ENCODE results near the gene AHSP.
A peak's percentile ranks its signal among the peaks of the same experiment; 100 is the strongest.
"Not testable (repeated sequence)": the region's sequence is repeated elsewhere in the genome, so short reads cannot be mapped to it uniquely, and the experiment has no call there.

Gene AHSP

GRCh38 chr16:31502981-31503380 is 24.7 kb upstream of the AHSP start:
- Histone ChIP-seq H3K4me3 (ENCODE audit: low read depth, low read length) (no peak overlapping the region), H3K27ac (no peak overlapping the region), H3K36me3 (peaks cover 8% of the 10 kb centered on the region; the same call in 1 of the 2 replicates), H3K27me3 (ENCODE audit: insufficient read depth, low read depth, severe bottlenecking) (no peaks in the 10 kb centered on the region), H3K9me3 (ENCODE audit: severe bottlenecking) (no peaks in the 10 kb centered on the region)
- TF ChIP-seq, protein P1, sequence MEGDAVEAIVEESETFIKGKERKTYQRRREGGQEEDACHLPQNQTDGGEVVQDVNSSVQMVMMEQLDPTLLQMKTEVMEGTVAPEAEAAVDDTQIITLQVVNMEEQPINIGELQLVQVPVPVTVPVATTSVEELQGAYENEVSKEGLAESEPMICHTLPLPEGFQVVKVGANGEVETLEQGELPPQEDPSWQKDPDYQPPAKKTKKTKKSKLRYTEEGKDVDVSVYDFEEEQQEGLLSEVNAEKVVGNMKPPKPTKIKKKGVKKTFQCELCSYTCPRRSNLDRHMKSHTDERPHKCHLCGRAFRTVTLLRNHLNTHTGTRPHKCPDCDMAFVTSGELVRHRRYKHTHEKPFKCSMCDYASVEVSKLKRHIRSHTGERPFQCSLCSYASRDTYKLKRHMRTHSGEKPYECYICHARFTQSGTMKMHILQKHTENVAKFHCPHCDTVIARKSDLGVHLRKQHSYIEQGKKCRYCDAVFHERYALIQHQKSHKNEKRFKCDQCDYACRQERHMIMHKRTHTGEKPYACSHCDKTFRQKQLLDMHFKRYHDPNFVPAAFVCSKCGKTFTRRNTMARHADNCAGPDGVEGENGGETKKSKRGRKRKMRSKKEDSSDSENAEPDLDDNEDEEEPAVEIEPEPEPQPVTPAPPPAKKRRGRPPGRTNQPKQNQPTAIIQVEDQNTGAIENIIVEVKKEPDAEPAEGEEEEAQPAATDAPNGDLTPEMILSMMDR (IDR thresholded peaks at IDR 0.05; ENCODE audit: low read depth, low read length), result no peak
- DNase-seq, result no peak

GRCh38 chr16:31503555-31503954 is 24.1 kb upstream of the AHSP start:
- H3K27ac ChIP-seq; H3K27me3 ChIP-seq (ENCODE audit: insufficient read depth, low read depth, severe bottlenecking); H3K9me3 ChIP-seq (ENCODE audit: severe bottlenecking); H3K4me3 ChIP-seq (ENCODE audit: low read depth, low read length); H3K36me3 ChIP-seq; DNase-seq: not testable (repeated sequence)

DNA sequence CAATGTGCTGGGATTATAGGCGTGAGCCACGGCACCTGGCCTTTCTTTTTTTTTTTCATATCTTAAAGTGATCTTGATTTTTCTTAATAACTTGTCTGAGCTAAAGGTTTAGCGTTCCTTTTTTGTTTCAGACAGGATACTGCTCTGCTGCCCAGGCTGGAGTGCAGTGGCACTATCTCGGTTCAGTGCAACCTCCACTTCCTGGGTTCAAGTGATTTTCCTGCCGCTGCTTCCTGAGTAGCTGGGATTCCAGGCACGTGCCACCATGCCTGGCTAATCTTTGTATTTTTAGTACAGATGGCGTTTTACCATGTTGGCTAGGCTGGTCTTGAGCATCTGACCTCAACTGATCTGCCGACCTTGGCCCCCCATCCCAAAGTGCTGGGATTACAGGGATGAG is 23.5 kb upstream of the AHSP start:
- no peak for DNase-seq
- H3K27me3 ChIP-seq (ENCODE audit: insufficient read depth, low read depth, severe bottlenecking), result no peaks in the 10 kb centered on the region
- H3K4me3 ChIP-seq (ENCODE audit: low read depth, low read length), result no peak overlapping the region
- TF ChIP-seq, protein P1 (IDR thresholded peaks at IDR 0.05; ENCODE audit: low read depth, low read length), result no peak
- no peaks in the 10 kb centered on the region for H3K36me3 ChIP-seq
- no peak overlapping the region for H3K27ac ChIP-seq
- no peaks in the 10 kb centered on the region for H3K9me3 ChIP-seq (ENCODE audit: severe bottlenecking)

DNA sequence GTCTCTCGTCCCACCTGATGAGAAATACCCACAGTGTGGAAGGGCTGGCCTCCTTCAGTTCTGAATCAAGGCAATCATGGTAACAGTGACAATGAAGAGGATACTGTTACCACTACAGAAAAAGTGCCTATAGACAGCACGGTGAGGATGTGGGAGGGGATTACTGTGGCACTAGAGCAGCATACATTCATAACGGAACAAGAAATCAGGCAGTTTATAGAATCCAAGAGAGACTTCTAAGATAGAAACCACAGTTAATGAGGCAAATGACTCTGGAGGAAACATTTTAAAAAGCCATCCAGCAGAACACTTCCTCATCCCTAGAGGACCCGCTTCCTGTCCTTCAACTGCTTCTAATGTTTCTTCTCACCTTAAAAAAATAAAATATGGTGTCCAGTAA is 22.2 kb upstream of the AHSP start:
- Histone ChIP-seq H3K27ac (no peak overlapping the region), H3K4me3 (ENCODE audit: low read depth, low read length) (no peak overlapping the region), H3K9me3 (ENCODE audit: severe bottlenecking) (no peaks in the 10 kb centered on the region), H3K27me3 (ENCODE audit: insufficient read depth, low read depth, severe bottlenecking) (no peaks in the 10 kb centered on the region), H3K36me3 (no peaks in the 10 kb centered on the region)
- no peak for DNase-seq
- TF ChIP-seq, protein P1 (IDR thresholded peaks at IDR 0.05; ENCODE audit: low read depth, low read length), result no peak

DNA sequence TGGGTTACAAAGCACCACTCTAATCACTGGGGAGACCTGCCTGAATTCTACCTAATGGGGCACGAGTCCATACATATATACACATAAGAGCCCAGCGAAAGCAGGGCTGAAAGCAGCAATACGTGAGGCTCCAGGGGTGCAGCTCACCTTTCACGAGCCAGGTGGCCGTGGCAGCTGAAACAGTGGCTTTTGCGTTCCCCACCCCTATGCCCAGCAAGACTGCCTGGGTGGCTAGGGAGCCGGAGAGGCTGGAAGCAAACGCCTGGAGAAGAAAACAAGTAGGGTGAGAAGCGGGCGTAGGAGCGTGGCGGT is 20.1 kb upstream of the AHSP start:
- Histone ChIP-seq H3K27ac (peak overlapping the region; percentile 85), H3K4me3 (ENCODE audit: low read depth, low read length) (peak overlapping the region; percentile 76), H3K9me3 (ENCODE audit: severe bottlenecking) (peaks cover 5% of the 10 kb centered on the region), H3K36me3 (no peaks in the 10 kb centered on the region), H3K27me3 (ENCODE audit: insufficient read depth, low read depth, severe bottlenecking) (peaks cover 12% of the 10 kb centered on the region)
- TF ChIP-seq, protein P1 (IDR thresholded peaks at IDR 0.05; ENCODE audit: low read depth, low read length), result no peak
- no peak for DNase-seq

GRCh38 chr16:31507929-31508705 is 19.6 kb upstream of the AHSP start, which contains the start of gene RUSF1:
Gene RUSF1 (minus strand): TSS chr16:31508391. CDS start chr16:31508373, 18 bp downstream.
- Histone ChIP-seq H3K4me3 (ENCODE audit: low read depth, low read length) (peak within 1 kb of the TSS; percentile 76), H3K27ac (peak within 1 kb of the TSS; percentile 85), H3K9me3 (ENCODE audit: severe bottlenecking) (peaks cover 8% of the 10 kb centered on the region), H3K36me3 (no peaks in the 10 kb centered on the region), H3K27me3 (ENCODE audit: insufficient read depth, low read depth, severe bottlenecking) (peaks cover 18% of the 10 kb centered on the region)
- TF ChIP-seq, protein P1 (IDR thresholded peaks at IDR 0.05; ENCODE audit: low read depth, low read length), result no peak
- peak; percentile 89 for DNase-seq

Data from WERI-Rb-1 (cell line).